Panc1 (cell line): ENCODE data around the gene MOG.

Experiments
- POLR2AphosphoS5 ChIP-seq: IDR thresholded peaks from 2 replicates; pipeline ENCODE4 v1.6.1; 2012; ENCODE audit warnings: mild to moderate bottlenecking, low read depth, low read length, moderate library complexity
- TF ChIP-seq, protein P1 (sequence below): fragments of 450-650 bp; IDR thresholded peaks from 2 replicates; pipeline ENCODE4 v1.5.1; 2017; ENCODE audit warnings: mild to moderate bottlenecking
- TF ChIP-seq, protein P2 (sequence below), 2 experiments: IDR thresholded peaks; 2 replicates each; pipeline ENCODE4 v1.6.1; 2011 to 2012; ENCODE audit warnings: low read depth in 2 of 2, control low read depth in 1 of 2, low read length in 1 of 2, mild to moderate bottlenecking in 1 of 2, moderate library complexity in 1 of 2; ENCODE audit not compliant: insufficient read depth in 1 of 2

DNA sequence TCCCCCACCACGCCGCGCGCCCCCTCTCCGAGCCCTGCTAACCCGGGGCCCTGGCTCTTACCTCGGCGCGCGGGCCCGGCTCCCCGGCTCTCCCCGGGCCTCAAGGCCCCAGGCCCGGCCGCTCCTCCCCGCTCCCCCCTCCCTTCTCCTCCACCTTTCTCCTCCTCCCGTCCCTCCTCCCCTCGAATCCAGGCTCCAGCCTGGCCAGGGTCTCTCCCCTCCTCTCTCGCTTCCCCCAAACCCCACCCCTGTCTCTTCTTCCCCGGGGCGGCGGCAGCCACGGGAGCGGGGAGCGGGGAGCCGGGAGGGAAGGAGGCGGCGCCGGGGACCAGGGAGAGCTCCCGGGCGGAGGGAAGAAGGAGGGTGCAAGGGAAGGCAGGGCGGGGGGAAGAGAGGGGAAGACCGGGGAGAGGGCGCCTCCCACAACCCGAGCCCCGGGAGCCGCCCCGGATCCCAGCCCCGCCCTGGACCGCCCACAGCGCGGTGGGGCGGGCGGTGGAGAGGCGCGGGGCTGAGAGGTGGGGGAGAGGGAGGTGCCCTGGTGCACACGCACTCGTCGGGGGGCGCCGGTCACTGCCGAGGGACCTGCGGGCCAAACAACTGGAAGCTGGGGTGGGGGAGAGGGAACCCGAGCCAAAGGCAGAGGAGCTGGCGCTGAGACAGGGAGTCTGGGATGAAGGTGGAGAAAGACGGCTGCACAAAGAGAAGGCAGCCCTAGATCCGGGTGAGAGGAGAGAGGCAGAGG is 23.9 kb upstream of the MOG start, which contains the start of gene GABBR1:
- TF ChIP-seq, protein P1, sequence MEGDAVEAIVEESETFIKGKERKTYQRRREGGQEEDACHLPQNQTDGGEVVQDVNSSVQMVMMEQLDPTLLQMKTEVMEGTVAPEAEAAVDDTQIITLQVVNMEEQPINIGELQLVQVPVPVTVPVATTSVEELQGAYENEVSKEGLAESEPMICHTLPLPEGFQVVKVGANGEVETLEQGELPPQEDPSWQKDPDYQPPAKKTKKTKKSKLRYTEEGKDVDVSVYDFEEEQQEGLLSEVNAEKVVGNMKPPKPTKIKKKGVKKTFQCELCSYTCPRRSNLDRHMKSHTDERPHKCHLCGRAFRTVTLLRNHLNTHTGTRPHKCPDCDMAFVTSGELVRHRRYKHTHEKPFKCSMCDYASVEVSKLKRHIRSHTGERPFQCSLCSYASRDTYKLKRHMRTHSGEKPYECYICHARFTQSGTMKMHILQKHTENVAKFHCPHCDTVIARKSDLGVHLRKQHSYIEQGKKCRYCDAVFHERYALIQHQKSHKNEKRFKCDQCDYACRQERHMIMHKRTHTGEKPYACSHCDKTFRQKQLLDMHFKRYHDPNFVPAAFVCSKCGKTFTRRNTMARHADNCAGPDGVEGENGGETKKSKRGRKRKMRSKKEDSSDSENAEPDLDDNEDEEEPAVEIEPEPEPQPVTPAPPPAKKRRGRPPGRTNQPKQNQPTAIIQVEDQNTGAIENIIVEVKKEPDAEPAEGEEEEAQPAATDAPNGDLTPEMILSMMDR = no peak
- TF ChIP-seq, protein P2, sequence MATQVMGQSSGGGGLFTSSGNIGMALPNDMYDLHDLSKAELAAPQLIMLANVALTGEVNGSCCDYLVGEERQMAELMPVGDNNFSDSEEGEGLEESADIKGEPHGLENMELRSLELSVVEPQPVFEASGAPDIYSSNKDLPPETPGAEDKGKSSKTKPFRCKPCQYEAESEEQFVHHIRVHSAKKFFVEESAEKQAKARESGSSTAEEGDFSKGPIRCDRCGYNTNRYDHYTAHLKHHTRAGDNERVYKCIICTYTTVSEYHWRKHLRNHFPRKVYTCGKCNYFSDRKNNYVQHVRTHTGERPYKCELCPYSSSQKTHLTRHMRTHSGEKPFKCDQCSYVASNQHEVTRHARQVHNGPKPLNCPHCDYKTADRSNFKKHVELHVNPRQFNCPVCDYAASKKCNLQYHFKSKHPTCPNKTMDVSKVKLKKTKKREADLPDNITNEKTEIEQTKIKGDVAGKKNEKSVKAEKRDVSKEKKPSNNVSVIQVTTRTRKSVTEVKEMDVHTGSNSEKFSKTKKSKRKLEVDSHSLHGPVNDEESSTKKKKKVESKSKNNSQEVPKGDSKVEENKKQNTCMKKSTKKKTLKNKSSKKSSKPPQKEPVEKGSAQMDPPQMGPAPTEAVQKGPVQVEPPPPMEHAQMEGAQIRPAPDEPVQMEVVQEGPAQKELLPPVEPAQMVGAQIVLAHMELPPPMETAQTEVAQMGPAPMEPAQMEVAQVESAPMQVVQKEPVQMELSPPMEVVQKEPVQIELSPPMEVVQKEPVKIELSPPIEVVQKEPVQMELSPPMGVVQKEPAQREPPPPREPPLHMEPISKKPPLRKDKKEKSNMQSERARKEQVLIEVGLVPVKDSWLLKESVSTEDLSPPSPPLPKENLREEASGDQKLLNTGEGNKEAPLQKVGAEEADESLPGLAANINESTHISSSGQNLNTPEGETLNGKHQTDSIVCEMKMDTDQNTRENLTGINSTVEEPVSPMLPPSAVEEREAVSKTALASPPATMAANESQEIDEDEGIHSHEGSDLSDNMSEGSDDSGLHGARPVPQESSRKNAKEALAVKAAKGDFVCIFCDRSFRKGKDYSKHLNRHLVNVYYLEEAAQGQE (IDR thresholded peaks at IDR 0.05; ENCODE audit: insufficient read depth in 1 of 2, low read depth in 2 of 2, low read length in 1 of 2) = peak; percentile 56 to 65; a peak in 3 of 4 replicates
- no peak for TF ChIP-seq POLR2AphosphoS5
